PC-9 (cell line): ENCODE results near the gene CLASP1. TPM values are rescaled to one million over a fixed set of nuclear protein-coding genes. Genes with fewer than 3 reads are reported as not detected.

ENCODE experiments used
- BruUV-seq: library from RNA; stranded (reverse); fragments of 400-500 nt; replicated peaks from 2 replicates; lab custom pipeline; 2021; lab: Mats Ljungman, UMichigan
- CTCF ChIA-PET: fragments of 300-600 bp; sonication (Branson Sonifier 250); formaldehyde crosslinking; loops from one replicate; lab custom pipeline; 2022; ENCODE audit warnings: antibody characterized with exemption; lab: Charles Lee
- POLR2A ChIA-PET: fragments of 300-600 bp; sonication (Branson Sonifier 250); formaldehyde crosslinking; loops from one replicate; lab custom pipeline; 2022; ENCODE audit warnings: antibody characterized with exemption; ENCODE audit not compliant: unreplicated experiment; lab: Charles Lee
- DNase-seq, 2 experiments: peaks; one replicate each; pipeline versions ENCODE4 v3.0.0 to v3.0.0-alpha.2; 2015 to 2022; ENCODE audit warnings: mixed read lengths in 1 of 2
- H2AFZ ChIP-seq: fragments of 200-600 bp; sonication (generic); 2 replicates; pipeline ENCODE4 v1.8.1; 2017; ENCODE audit warnings: antibody characterized with exemption
- H3F3A ChIP-seq: fragments of 200-600 bp; sonication (generic); 2 replicates; pipeline ENCODE4 v1.8.1; 2017; ENCODE audit warnings: antibody characterized with exemption, mild to moderate bottlenecking, low read depth; ENCODE audit not compliant: insufficient read depth
- H3K27ac ChIP-seq: fragments of 200-600 bp; sonication (generic); 2 replicates; pipeline ENCODE4 v1.6.1; 2016; ENCODE audit warnings: mixed run types
- H3K27me3 ChIP-seq: fragments of 200-600 bp; sonication (generic); 2 replicates; pipeline ENCODE4 v1.6.1; 2016; ENCODE audit warnings: low read depth, mixed run types; ENCODE audit not compliant: insufficient read depth
- H3K36me3 ChIP-seq: fragments of 200-600 bp; sonication (generic); 2 replicates; pipeline ENCODE4 v1.6.1; 2016; ENCODE audit warnings: low read depth, mixed run types
- H3K4me1 ChIP-seq: fragments of 200-600 bp; sonication (generic); replicated peaks from 2 replicates; pipeline ENCODE4 v1.6.1; 2016; ENCODE audit warnings: mixed run types; ENCODE audit not compliant: insufficient read depth
- H3K4me2 ChIP-seq: fragments of 200-600 bp; sonication (generic); 2 replicates; pipeline ENCODE4 v1.6.1; 2017; ENCODE audit warnings: mixed run types
- H3K4me3 ChIP-seq: fragments of 200-600 bp; sonication (generic); 2 replicates; pipeline ENCODE4 v1.6.1; 2016; ENCODE audit warnings: mixed run types
- H3K79me2 ChIP-seq: fragments of 200-600 bp; sonication (generic); 2 replicates; pipeline ENCODE4 v1.6.1; 2017; ENCODE audit warnings: low read depth, mixed run types
- H3K9me2 ChIP-seq: fragments of 200-600 bp; sonication (generic); 2 replicates; pipeline ENCODE4 v1.8.1; 2017; ENCODE audit warnings: mild to moderate bottlenecking; ENCODE audit not compliant: insufficient read depth
- H3K9me3 ChIP-seq: fragments of 200-600 bp; sonication (generic); 2 replicates; pipeline ENCODE4 v1.8.1; 2016; ENCODE audit warnings: low read depth; ENCODE audit not compliant: insufficient read depth
- H4K20me1 ChIP-seq: fragments of 200-600 bp; sonication (generic); 2 replicates; pipeline ENCODE4 v1.8.1; 2017; ENCODE audit not compliant: insufficient read depth
- EZH2 ChIP-seq: fragments of 200-600 bp; sonication (generic); IDR thresholded peaks from 2 replicates; pipeline ENCODE4 v1.8.0; 2017; ENCODE audit warnings: antibody characterized with exemption, low read depth
- intact Hi-C: fragments of 100-400 bp; cut with micrococcal nuclease; formaldehyde crosslinking; loops from one replicate; pipeline ENCODE4 v1.10.0; 2022; ENCODE audit not compliant: unreplicated experiment
- total RNA-seq: library from RNA; stranded (reverse); gene quantifications from 2 replicates; pipeline ENCODE4 v1.2.3, GENCODE V29; 2021
- TF ChIP-seq, protein P1 (sequence below): fragments of 200-600 bp; sonication (generic); conservative IDR thresholded peaks from 2 replicates; pipeline ENCODE4 v1.6.1; 2017; ENCODE audit warnings: mixed run types, antibody characterized with exemption, mild to moderate bottlenecking, moderate library complexity

CLASP1 gene
- total RNA-seq, 1 experiment from 2014 or later = 61.8 TPM

DNA sequence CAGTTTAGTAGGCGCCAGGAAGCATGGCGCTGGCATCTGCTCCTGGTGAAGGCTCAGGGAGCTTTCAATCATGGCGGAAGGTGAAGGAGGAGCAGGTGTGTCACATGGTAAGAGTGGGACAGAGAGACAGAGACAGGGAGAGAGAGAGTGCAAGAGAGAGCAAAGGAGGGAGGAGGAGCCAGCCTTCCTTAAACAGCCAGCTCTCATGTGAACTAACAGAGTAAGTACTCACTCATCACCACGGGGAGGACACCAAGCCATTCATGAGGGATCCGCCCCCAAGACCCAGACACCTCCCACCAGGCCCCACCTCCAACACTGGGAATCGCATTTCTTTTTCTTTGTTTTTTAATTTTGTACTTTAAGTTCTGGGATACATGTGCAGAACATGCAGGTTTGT is 40.8 kb upstream of the CLASP1 start:
- no TSS peak for BruUV-seq
- Histone ChIP-seq H4K20me1 (no peaks in the 10 kb centered on the region), H3K4me3 (no peak overlapping the region), H3K27ac (no peak overlapping the region), H3K36me3 (no peaks in the 10 kb centered on the region), H3K4me1 (0 out of 2 replicates have a peak, but pooled peaks cover 5% of the 10 kb centered on the region), H2AFZ (no peak overlapping the region), H3K27me3 (no peaks in the 10 kb centered on the region), H3K79me2 (no peaks in the 10 kb centered on the region), H3K9me2 (no peaks in the 10 kb centered on the region), H3F3A (no peaks in the 10 kb centered on the region), H3K9me3 (no peaks in the 10 kb centered on the region), H3K4me2 (no peak overlapping the region)
- ChIA-PET POLR2A (no interaction called here), CTCF (no interaction called here)
- no peak for DNase-seq
- intact Hi-C loops = no loop called here
- no peak for TF ChIP-seq EZH2
- TF ChIP-seq, protein P1, sequence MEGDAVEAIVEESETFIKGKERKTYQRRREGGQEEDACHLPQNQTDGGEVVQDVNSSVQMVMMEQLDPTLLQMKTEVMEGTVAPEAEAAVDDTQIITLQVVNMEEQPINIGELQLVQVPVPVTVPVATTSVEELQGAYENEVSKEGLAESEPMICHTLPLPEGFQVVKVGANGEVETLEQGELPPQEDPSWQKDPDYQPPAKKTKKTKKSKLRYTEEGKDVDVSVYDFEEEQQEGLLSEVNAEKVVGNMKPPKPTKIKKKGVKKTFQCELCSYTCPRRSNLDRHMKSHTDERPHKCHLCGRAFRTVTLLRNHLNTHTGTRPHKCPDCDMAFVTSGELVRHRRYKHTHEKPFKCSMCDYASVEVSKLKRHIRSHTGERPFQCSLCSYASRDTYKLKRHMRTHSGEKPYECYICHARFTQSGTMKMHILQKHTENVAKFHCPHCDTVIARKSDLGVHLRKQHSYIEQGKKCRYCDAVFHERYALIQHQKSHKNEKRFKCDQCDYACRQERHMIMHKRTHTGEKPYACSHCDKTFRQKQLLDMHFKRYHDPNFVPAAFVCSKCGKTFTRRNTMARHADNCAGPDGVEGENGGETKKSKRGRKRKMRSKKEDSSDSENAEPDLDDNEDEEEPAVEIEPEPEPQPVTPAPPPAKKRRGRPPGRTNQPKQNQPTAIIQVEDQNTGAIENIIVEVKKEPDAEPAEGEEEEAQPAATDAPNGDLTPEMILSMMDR = no peak

DNA sequence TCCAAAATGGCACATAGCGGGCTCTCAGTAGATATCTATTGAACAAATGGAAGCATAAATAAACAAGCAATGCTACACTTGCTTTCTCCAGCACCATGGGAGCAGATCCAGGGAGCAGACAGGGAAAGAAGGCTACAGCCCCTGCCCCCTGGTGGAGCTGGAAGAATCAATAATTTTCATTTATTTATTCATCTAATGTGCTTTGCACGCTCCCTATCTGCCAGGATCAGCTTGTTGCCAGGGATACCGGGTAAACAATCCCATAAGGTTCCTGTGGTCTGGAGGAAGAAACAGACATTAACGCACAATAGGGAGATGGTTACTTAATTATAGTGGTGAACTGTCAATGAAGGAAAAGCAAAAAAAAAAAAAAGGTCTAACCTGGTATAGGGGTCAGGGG is 40.1 kb upstream of the CLASP1 start:
- Histone ChIP-seq H3K4me2 (no peak overlapping the region), H3K9me2 (no peaks in the 10 kb centered on the region), H3K4me3 (no peak overlapping the region), H3K79me2 (no peaks in the 10 kb centered on the region), H3K27me3 (no peaks in the 10 kb centered on the region), H3K9me3 (no peaks in the 10 kb centered on the region), H3K36me3 (no peaks in the 10 kb centered on the region), H3F3A (no peaks in the 10 kb centered on the region), H3K4me1 (no peaks in the 10 kb centered on the region), H4K20me1 (no peaks in the 10 kb centered on the region), H2AFZ (no peak overlapping the region), H3K27ac (no peak overlapping the region)
- no TSS peak for BruUV-seq
- intact Hi-C loops = no loop called here
- CTCF ChIA-PET = interaction anchor here (0.7 to 1.0 kb wide), 2 partner anchors 32 to 375 kb away, joined by 3 to 5 read pairs; no protein-coding TSS in a partner anchor
- peak; percentile 19 to 50 for DNase-seq
- no peak for TF ChIP-seq EZH2
- TF ChIP-seq, protein P1 = peak; percentile 56
- POLR2A ChIA-PET = no interaction called here

DNA sequence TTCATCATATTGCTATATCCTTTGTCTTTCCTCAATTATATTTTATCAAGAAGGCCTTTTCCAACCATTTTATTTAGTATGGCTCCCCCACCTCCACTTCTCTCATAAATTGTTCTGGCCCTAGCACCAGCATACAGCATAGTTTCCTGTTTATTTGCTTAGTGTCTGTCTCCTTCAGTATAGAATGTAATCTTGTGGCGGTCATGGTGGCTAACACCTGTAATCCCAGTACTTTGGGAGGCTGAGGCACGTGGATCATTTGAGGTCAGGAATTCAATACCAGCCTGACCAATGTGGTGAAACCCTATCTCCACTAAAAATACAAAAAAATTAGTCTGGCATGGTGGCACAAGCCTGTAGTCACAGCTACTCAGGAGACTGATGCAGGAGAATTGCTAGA is 39.6 kb upstream of the CLASP1 start:
- intact Hi-C loops = no loop called here

More for the DNA sequence above, 39.6 kb upstream of the CLASP1 start:
- Histone ChIP-seq H3K4me3 (no peak overlapping the region), H2AFZ (no peak overlapping the region), H3K9me2 (no peaks in the 10 kb centered on the region), H3K36me3 (no peaks in the 10 kb centered on the region), H4K20me1 (no peaks in the 10 kb centered on the region), H3K27ac (no peak overlapping the region), H3K4me2 (no peak overlapping the region), H3K27me3 (no peaks in the 10 kb centered on the region), H3K79me2 (no peaks in the 10 kb centered on the region), H3K4me1 (no peaks in the 10 kb centered on the region), H3K9me3 (no peaks in the 10 kb centered on the region; the same call in 1 of the 2 replicates), H3F3A (no peaks in the 10 kb centered on the region)
- no peak for TF ChIP-seq EZH2
- TF ChIP-seq, protein P1 = no peak
- POLR2A ChIA-PET = no interaction called here
- CTCF ChIA-PET = interaction anchor here (0.7 to 1.0 kb wide), 2 partner anchors 32 to 374 kb away, joined by 3 to 5 read pairs; no protein-coding TSS in a partner anchor
- no TSS peak for BruUV-seq
- DNase-seq = no peak
